H9 (cell line): ENCODE results near the gene LRRC41. TPM values are rescaled to one million over a fixed set of nuclear protein-coding genes. Genes with fewer than 3 reads are reported as not detected.

Experiments
- DNase-seq: peaks from one replicate; pipeline ENCODE4 v3.0.0-alpha.2; 2017
- H2AFZ ChIP-seq: one replicate; pipeline ENCODE4 v1.6.1; 2013; ENCODE audit warnings: mild to moderate bottlenecking, low read length, control low read depth, moderate library complexity
- H2AK5ac ChIP-seq: 2 replicates; pipeline ENCODE4 v1.6.1; 2013; ENCODE audit warnings: low read length, control low read depth, mixed read lengths; ENCODE audit not compliant: insufficient read length
- H2BK120ac ChIP-seq: one replicate; pipeline ENCODE4 v1.6.1; 2013; ENCODE audit warnings: low read depth, mild to moderate bottlenecking, low read length, control low read depth, inconsistent platforms; ENCODE audit not compliant: poor library complexity, severe bottlenecking
- H2BK12ac ChIP-seq: 2 replicates; pipeline ENCODE4 v1.6.1; 2013; ENCODE audit warnings: low read length, control low read depth, mixed read lengths, low read depth; ENCODE audit not compliant: insufficient read length
- H2BK15ac ChIP-seq: 2 replicates; pipeline ENCODE4 v1.6.1; 2013; ENCODE audit warnings: low read depth, low read length, control low read depth
- H2BK20ac ChIP-seq: one replicate; pipeline ENCODE4 v1.6.1; 2013; ENCODE audit warnings: low read depth, mild to moderate bottlenecking, low read length, control low read depth, inconsistent platforms; ENCODE audit not compliant: poor library complexity, severe bottlenecking
- H2BK5ac ChIP-seq: 2 replicates; pipeline ENCODE4 v1.6.1; 2013; ENCODE audit warnings: low read length, control low read depth, mixed read lengths; ENCODE audit not compliant: insufficient read length
- H3K14ac ChIP-seq: 2 replicates; pipeline ENCODE4 v1.6.1; 2013; ENCODE audit warnings: low read length, control low read depth; ENCODE audit not compliant: insufficient read depth
- H3K18ac ChIP-seq: 2 replicates; pipeline ENCODE4 v1.6.1; 2013; ENCODE audit warnings: low read depth, mild to moderate bottlenecking, mixed read lengths, low read length, control low read depth; ENCODE audit not compliant: insufficient read length
- H3K23ac ChIP-seq: 2 replicates; pipeline ENCODE4 v1.6.1; 2013; ENCODE audit warnings: low read length, control low read depth, mixed read lengths, low read depth; ENCODE audit not compliant: insufficient read length
- H3K23me2 ChIP-seq: 2 replicates; pipeline ENCODE4 v1.6.1; 2013; ENCODE audit warnings: low read depth, mild to moderate bottlenecking, mixed read lengths, low read length, control low read depth; ENCODE audit not compliant: insufficient read length, poor library complexity, severe bottlenecking
- H3K27ac ChIP-seq: 2 replicates; pipeline ENCODE4 v1.5.1; 2013; ENCODE audit warnings: low read length, control low read depth, mixed read lengths, low read depth; ENCODE audit not compliant: insufficient read length
- H3K27me3 ChIP-seq: 2 replicates; pipeline ENCODE4 v1.6.1; 2013; ENCODE audit warnings: low read length, control low read depth, inconsistent platforms; ENCODE audit not compliant: insufficient read depth
- H3K4ac ChIP-seq: 2 replicates; pipeline ENCODE4 v1.6.1; 2013; ENCODE audit warnings: low read depth, mild to moderate bottlenecking, control low read depth, inconsistent platforms, low read length, moderate library complexity
- H3K4me1 ChIP-seq: 2 replicates; pipeline ENCODE4 v1.6.1; 2013; ENCODE audit warnings: low read length, control low read depth, inconsistent platforms; ENCODE audit not compliant: insufficient read depth
- H3K4me2 ChIP-seq: 2 replicates; pipeline ENCODE4 v1.6.1; 2013; ENCODE audit warnings: low read length, control low read depth, mixed read lengths; ENCODE audit not compliant: insufficient read length, insufficient read depth
- H3K56ac ChIP-seq: 2 replicates; pipeline ENCODE4 v1.6.1; 2013; ENCODE audit warnings: low read depth, mild to moderate bottlenecking, mixed read lengths, low read length, control low read depth; ENCODE audit not compliant: insufficient read length
- H3K79me1 ChIP-seq: 2 replicates; pipeline ENCODE4 v1.6.1; 2013; ENCODE audit warnings: low read depth, mild to moderate bottlenecking, moderate library complexity, low read length, control low read depth, inconsistent platforms; ENCODE audit not compliant: insufficient read depth, poor library complexity, severe bottlenecking
- H3K79me2 ChIP-seq: 2 replicates; pipeline ENCODE4 v1.6.1; 2013; ENCODE audit warnings: low read length, control low read depth, inconsistent platforms; ENCODE audit not compliant: insufficient read depth
- H3K9ac ChIP-seq: 2 replicates; pipeline ENCODE4 v1.6.1; 2013; ENCODE audit warnings: low read length, control low read depth, mixed read lengths; ENCODE audit not compliant: insufficient read length; ENCODE audit errors: extremely low read depth
- H3K9me3 ChIP-seq: one replicate; pipeline ENCODE4 v1.6.1; 2013; ENCODE audit warnings: low read depth, low read length, inconsistent platforms; ENCODE audit not compliant: control insufficient read depth
- H3T11ph ChIP-seq: one replicate; pipeline ENCODE4 v1.6.1; 2013; ENCODE audit warnings: mild to moderate bottlenecking, low read length, control low read depth, inconsistent platforms
- H4K20me1 ChIP-seq: one replicate; pipeline ENCODE4 v1.6.1; 2013; ENCODE audit not compliant: control insufficient read depth, insufficient read length, insufficient read depth
- H4K5ac ChIP-seq: 2 replicates; pipeline ENCODE4 v1.6.1; 2013; ENCODE audit warnings: low read depth, mild to moderate bottlenecking, mixed read lengths, low read length, control low read depth; ENCODE audit not compliant: insufficient read length
- H4K8ac ChIP-seq: replicated peaks from 2 replicates; pipeline ENCODE4 v1.6.1; 2013; ENCODE audit warnings: low read length, control low read depth, mixed read lengths, low read depth; ENCODE audit not compliant: insufficient read length
- H4K91ac ChIP-seq: 2 replicates; pipeline ENCODE4 v1.6.1; 2013; ENCODE audit warnings: low read depth, mild to moderate bottlenecking, moderate library complexity, mixed read lengths, low read length, control low read depth; ENCODE audit not compliant: insufficient read length
- H3K27ac Mint-ChIP-seq, 3 experiments: 2 replicates in 2 of 3; 3 replicates in 1 of 3; pipeline ENCODE4 v1.8.0; 2020 to 2021; ENCODE audit warnings: mixed read lengths in 3 of 3, mild to moderate bottlenecking in 1 of 3, moderate library complexity in 1 of 3
- H3K27me3 Mint-ChIP-seq: 2 replicates; pipeline ENCODE4 v1.8.0; 2021; ENCODE audit warnings: low read depth, mild to moderate bottlenecking, moderate library complexity, mixed read lengths
- H3K36me3 Mint-ChIP-seq, 3 experiments: 2 replicates in 2 of 3; 3 replicates in 1 of 3; pipeline ENCODE4 v1.8.0; 2020 to 2021; ENCODE audit warnings: low read depth in 3 of 3, mixed read lengths in 3 of 3; ENCODE audit not compliant: insufficient read depth in 1 of 3
- H3K4me1 Mint-ChIP-seq, 2 experiments: 2 replicates each; pipeline ENCODE4 v1.8.0; 2020; ENCODE audit warnings: mixed read lengths in 2 of 2
- H3K4me3 Mint-ChIP-seq, 2 experiments: 2 replicates in 1 of 2; 3 replicates in 1 of 2; pipeline ENCODE4 v1.8.0; 2020 to 2021; ENCODE audit warnings: mild to moderate bottlenecking in 2 of 2, mixed read lengths in 2 of 2, moderate library complexity in 1 of 2
- H3K9me3 Mint-ChIP-seq, 2 experiments: 2 replicates in 1 of 2; 3 replicates in 1 of 2; pipeline ENCODE4 v1.8.0; 2020; ENCODE audit warnings: mild to moderate bottlenecking in 2 of 2, mixed read lengths in 2 of 2, moderate library complexity in 1 of 2
- WGBS: extraction: QIAGEN DNeasy Blood & Tissue Kit; methylation state at CpG from one replicate; pipeline ENCODE4 v1.1.7; 2013; ENCODE audit warnings: missing lambda C conversion rate, low lambda C conversion rate, mixed read lengths; ENCODE audit not compliant: insufficient read length; ENCODE audit errors: extremely low coverage; 5-methylcytosine and 5-hydroxymethylcytosine counted together
- total RNA-seq: library from RNA; stranded (reverse); gene quantifications from 2 replicates; pipeline ENCODE4 v1.2.1, GENCODE V29; 2021
- TF ChIP-seq, protein P1 (sequence below): fragments of 200-600 bp; sonication (generic); conservative IDR thresholded peaks from 3 replicates; pipeline ENCODE4 v1.8.0; 2021; ENCODE audit warnings: antibody characterized with exemption, mild to moderate bottlenecking

Gene LRRC41
- total RNA-seq, 1 experiment from 2014 or later = 62.6 TPM

DNA sequence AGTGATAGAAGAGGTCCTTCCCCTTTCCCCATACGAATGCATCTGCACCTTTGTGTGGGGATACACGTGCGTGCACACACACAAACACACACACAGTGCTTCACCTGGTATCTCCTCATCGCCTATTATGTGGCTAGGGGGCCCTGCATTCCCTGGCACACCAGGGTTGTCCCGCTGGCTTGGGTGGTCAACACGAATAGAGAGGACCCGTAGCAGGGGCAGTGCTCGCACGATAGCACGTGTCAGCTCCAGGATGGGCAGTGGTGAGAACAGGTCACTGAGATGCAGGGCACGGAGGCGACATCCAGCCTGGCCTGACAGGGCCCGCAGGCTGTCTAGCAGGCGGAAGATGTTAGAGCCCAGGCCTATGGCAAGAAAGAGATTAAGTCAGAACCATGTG, 22.4 kb downstream of the LRRC41 start:
- TF ChIP-seq, protein P1, sequence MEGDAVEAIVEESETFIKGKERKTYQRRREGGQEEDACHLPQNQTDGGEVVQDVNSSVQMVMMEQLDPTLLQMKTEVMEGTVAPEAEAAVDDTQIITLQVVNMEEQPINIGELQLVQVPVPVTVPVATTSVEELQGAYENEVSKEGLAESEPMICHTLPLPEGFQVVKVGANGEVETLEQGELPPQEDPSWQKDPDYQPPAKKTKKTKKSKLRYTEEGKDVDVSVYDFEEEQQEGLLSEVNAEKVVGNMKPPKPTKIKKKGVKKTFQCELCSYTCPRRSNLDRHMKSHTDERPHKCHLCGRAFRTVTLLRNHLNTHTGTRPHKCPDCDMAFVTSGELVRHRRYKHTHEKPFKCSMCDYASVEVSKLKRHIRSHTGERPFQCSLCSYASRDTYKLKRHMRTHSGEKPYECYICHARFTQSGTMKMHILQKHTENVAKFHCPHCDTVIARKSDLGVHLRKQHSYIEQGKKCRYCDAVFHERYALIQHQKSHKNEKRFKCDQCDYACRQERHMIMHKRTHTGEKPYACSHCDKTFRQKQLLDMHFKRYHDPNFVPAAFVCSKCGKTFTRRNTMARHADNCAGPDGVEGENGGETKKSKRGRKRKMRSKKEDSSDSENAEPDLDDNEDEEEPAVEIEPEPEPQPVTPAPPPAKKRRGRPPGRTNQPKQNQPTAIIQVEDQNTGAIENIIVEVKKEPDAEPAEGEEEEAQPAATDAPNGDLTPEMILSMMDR = no peak
- WGBS = no CpG with 5 or more reads among the region's 14 CpGs
- H3K36me3 Mint-ChIP-seq = peaks cover 23 to 81% (median 75%) of the 10 kb centered on the region in 3 experiments; a peak in 6 of 7 replicates

More for the DNA sequence above, 22.4 kb downstream of the LRRC41 start:
- Mint-ChIP-seq H3K9me3 (no peaks in the 10 kb centered on the region), H3K4me3 (no peak overlapping the region), H3K27me3 (no peaks in the 10 kb centered on the region), H3K4me1 (peaks cover 0 to 7% of the 10 kb centered on the region in 2 experiments; a peak in 2 of 4 replicates), H3K27ac (peak overlapping the region in 1 of 3 experiments; percentile 22; a peak in 3 of 7 replicates)
- H2BK12ac ChIP-seq = no peak overlapping the region
- H3K23me2 ChIP-seq = no peaks in the 10 kb centered on the region
- H3K27ac ChIP-seq = no peak overlapping the region
- H3K4me1 ChIP-seq = no peaks in the 10 kb centered on the region
- no peaks in the 10 kb centered on the region for H4K20me1 ChIP-seq
- no peak overlapping the region for H3K18ac ChIP-seq
- no peak overlapping the region for H2BK20ac ChIP-seq
- H2BK15ac ChIP-seq = no peak overlapping the region
- no peaks in the 10 kb centered on the region for H3K79me1 ChIP-seq
- H3K27me3 ChIP-seq = no peaks in the 10 kb centered on the region
- no peak overlapping the region for H3K4me2 ChIP-seq
- H2AK5ac ChIP-seq = no peak overlapping the region
- DNase-seq = no peak
- H3K23ac ChIP-seq = no peak overlapping the region
- no peak overlapping the region for H2BK120ac ChIP-seq
- no peak overlapping the region for H3K9ac ChIP-seq
- no peak overlapping the region for H4K91ac ChIP-seq
- H3K56ac ChIP-seq = no peak overlapping the region
- no peaks in the 10 kb centered on the region for H3K79me2 ChIP-seq
- H3K14ac ChIP-seq = no peak overlapping the region
- no peak overlapping the region for H3K4ac ChIP-seq
- H3T11ph ChIP-seq = no peak overlapping the region
- no peak overlapping the region for H2AFZ ChIP-seq
- no peak overlapping the region for H4K8ac ChIP-seq
- H3K9me3 ChIP-seq = no peaks in the 10 kb centered on the region
- no peak overlapping the region for H2BK5ac ChIP-seq
- H4K5ac ChIP-seq = no peak overlapping the region
